Osteocyte (in vitro differentiated cells): Measurements from ENCODE around the gene DOC2A. TPM values are rescaled to one million over a fixed set of nuclear protein-coding genes. Genes with fewer than 3 reads are reported as not detected.

Source experiments
- DNase-seq: peaks from one replicate; pipeline ENCODE4 v3.0.0; 2021; ENCODE audit warnings: mixed read lengths; ENCODE audit not compliant: unreplicated experiment; ENCODE audit errors: extremely low spot score
- H3K27ac Mint-ChIP-seq: one replicate; pipeline ENCODE4 v1.8.0; 2021; ENCODE audit warnings: mild to moderate bottlenecking, mixed read lengths; ENCODE audit not compliant: unreplicated experiment
- H3K27me3 Mint-ChIP-seq: one replicate; pipeline ENCODE4 v1.8.0; 2021; ENCODE audit warnings: mixed read lengths; ENCODE audit not compliant: unreplicated experiment
- H3K36me3 Mint-ChIP-seq: one replicate; pipeline ENCODE4 v1.8.0; 2021; ENCODE audit warnings: mixed read lengths; ENCODE audit not compliant: unreplicated experiment
- H3K4me1 Mint-ChIP-seq: one replicate; pipeline ENCODE4 v1.8.0; 2021; ENCODE audit warnings: mixed read lengths; ENCODE audit not compliant: unreplicated experiment
- H3K4me3 Mint-ChIP-seq: one replicate; pipeline ENCODE4 v1.8.0; 2021; ENCODE audit warnings: mild to moderate bottlenecking, moderate library complexity, mixed read lengths; ENCODE audit not compliant: unreplicated experiment
- H3K9me3 Mint-ChIP-seq: one replicate; pipeline ENCODE4 v1.8.0; 2021; ENCODE audit warnings: mixed read lengths; ENCODE audit not compliant: unreplicated experiment
- total RNA-seq: library from RNA; stranded (reverse); gene quantifications from 2 replicates; pipeline ENCODE4 v1.2.1, GENCODE V29; 2021
- TF ChIP-seq, protein P1 (sequence below): fragments of 200-600 bp; sonication (generic); IDR thresholded peaks from 2 replicates; pipeline ENCODE4 v1.5.0; 2021; ENCODE audit warnings: antibody characterized with exemption, mild to moderate bottlenecking, moderate library complexity

The DOC2A gene
- total RNA-seq, 1 donor from 2014 or later = 1.3 TPM

- TF ChIP-seq, protein P1, sequence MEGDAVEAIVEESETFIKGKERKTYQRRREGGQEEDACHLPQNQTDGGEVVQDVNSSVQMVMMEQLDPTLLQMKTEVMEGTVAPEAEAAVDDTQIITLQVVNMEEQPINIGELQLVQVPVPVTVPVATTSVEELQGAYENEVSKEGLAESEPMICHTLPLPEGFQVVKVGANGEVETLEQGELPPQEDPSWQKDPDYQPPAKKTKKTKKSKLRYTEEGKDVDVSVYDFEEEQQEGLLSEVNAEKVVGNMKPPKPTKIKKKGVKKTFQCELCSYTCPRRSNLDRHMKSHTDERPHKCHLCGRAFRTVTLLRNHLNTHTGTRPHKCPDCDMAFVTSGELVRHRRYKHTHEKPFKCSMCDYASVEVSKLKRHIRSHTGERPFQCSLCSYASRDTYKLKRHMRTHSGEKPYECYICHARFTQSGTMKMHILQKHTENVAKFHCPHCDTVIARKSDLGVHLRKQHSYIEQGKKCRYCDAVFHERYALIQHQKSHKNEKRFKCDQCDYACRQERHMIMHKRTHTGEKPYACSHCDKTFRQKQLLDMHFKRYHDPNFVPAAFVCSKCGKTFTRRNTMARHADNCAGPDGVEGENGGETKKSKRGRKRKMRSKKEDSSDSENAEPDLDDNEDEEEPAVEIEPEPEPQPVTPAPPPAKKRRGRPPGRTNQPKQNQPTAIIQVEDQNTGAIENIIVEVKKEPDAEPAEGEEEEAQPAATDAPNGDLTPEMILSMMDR = peak; percentile 76
- H3K27me3 Mint-ChIP-seq = peaks cover 2% of the 10 kb centered on the region
- no peak overlapping the region for H3K27ac Mint-ChIP-seq
- no peaks in the 10 kb centered on the region for H3K9me3 Mint-ChIP-seq
- peaks cover 2% of the 10 kb centered on the region for H3K4me1 Mint-ChIP-seq
- DNase-seq = peak; percentile 84
- H3K4me3 Mint-ChIP-seq = no peak overlapping the region
- peaks cover 3% of the 10 kb centered on the region for H3K36me3 Mint-ChIP-seq
These were observed 5.3 kb downstream of the DOC2A start for GRCh38 chr16:30005341-30006094.

- TF ChIP-seq, protein P1 = no peak
- Mint-ChIP-seq H3K4me1 (no peaks in the 10 kb centered on the region), H3K4me3 (no peak overlapping the region), H3K36me3 (peaks cover 3% of the 10 kb centered on the region), H3K9me3 (no peaks in the 10 kb centered on the region), H3K27me3 (no peaks in the 10 kb centered on the region), H3K27ac (no peak overlapping the region)
- DNase-seq = no peak
These were observed 6.0 kb downstream of the DOC2A start for GRCh38 chr16:30004811-30005242.

GRCh38 chr16:30004424-30004776 lies 6.4 kb downstream of the DOC2A start:
- TF ChIP-seq, protein P1 = no peak
- Mint-ChIP-seq H3K27ac (no peak overlapping the region), H3K4me3 (no peak overlapping the region), H3K4me1 (no peaks in the 10 kb centered on the region), H3K36me3 (peaks cover 3% of the 10 kb centered on the region), H3K27me3 (no peaks in the 10 kb centered on the region), H3K9me3 (no peaks in the 10 kb centered on the region)
- DNase-seq = no peak

- TF ChIP-seq, protein P1 = no peak
- Mint-ChIP-seq H3K36me3 (peaks cover 3% of the 10 kb centered on the region), H3K4me1 (no peaks in the 10 kb centered on the region), H3K27ac (no peak overlapping the region), H3K4me3 (no peak overlapping the region), H3K27me3 (no peaks in the 10 kb centered on the region), H3K9me3 (no peaks in the 10 kb centered on the region)
- DNase-seq = no peak
These were observed 7.0 kb downstream of the DOC2A start for GRCh38 chr16:30003670-30004423.
